ENCODE results near the gene KRTCAP2. TPM values are rescaled to one million over a fixed set of nuclear protein-coding genes. Genes with fewer than 3 reads are reported as not detected.

KRTCAP2 gene
- total and polyA plus RNA-seq, 2 donors = 97.7 to 223 TPM

- H3K36me3 ChIP-seq (ENCODE audit: control insufficient read depth in 2 of 2, insufficient read depth in 2 of 2, low read length in 1 of 2) = no peaks in the 10 kb centered on the region
- 90% methylated on average over 6 of the region's 6 CpGs for WGBS
- no peaks in the 10 kb centered on the region for H3K9me3 ChIP-seq (ENCODE audit: control insufficient read depth in 2 of 2, insufficient read depth in 1 of 2, low read length in 1 of 2)
- peaks cover 0 to 4% of the 10 kb centered on the region in 2 donors for H3K4me1 ChIP-seq (ENCODE audit: control insufficient read depth in 2 of 2, insufficient read depth in 2 of 2, low read length in 2 of 2)
- H3K4me3 ChIP-seq (ENCODE audit: low read length in 2 of 2) = no peak overlapping the region
- no peak for DNase-seq (ENCODE audit: low read depth in 6 of 9, low spot score in 9 of 9)
- peaks cover 0 to 53% of the 10 kb centered on the region in 2 donors for H3K27me3 ChIP-seq (ENCODE audit: control insufficient read depth in 2 of 2, insufficient read depth in 1 of 2, low read length in 1 of 2)
- no peak overlapping the region for H3K27ac ChIP-seq (ENCODE audit: low read depth in 1 of 2, low read length in 1 of 2)
Measured at GRCh38 chr1:155120253-155120652, 52.9 kb downstream of the KRTCAP2 start.

Other genes starting within 250 kb of the KRTCAP2 start
- gene PMVK, start 236.6 kb downstream of the KRTCAP2 start, total RNA-seq = 14.7 TPM
- gene PMVK, start 236.6 kb downstream of the KRTCAP2 start, polyA plus RNA-seq = 27.5 TPM
- gene PBXIP1, start 217.2 kb downstream of the KRTCAP2 start, total RNA-seq = 91.5 TPM
- gene PBXIP1, start 217.2 kb downstream of the KRTCAP2 start, polyA plus RNA-seq = 104 TPM
- 15.3 TPM for gene PYGO2, start 211.5 kb downstream of the KRTCAP2 start, total RNA-seq
- 24.5 TPM for gene PYGO2, start 211.5 kb downstream of the KRTCAP2 start, polyA plus RNA-seq
- gene SHC1, start 202.6 kb downstream of the KRTCAP2 start, total RNA-seq = 30.5 TPM
- 66.7 TPM for gene SHC1, start 202.6 kb downstream of the KRTCAP2 start, polyA plus RNA-seq
- gene CKS1B, start 198.6 kb downstream of the KRTCAP2 start, total RNA-seq = 113 TPM
- 32.8 TPM for gene CKS1B, start 198.6 kb downstream of the KRTCAP2 start, polyA plus RNA-seq
- 26.7 TPM for gene FLAD1, start 190.0 kb downstream of the KRTCAP2 start, total RNA-seq
- gene FLAD1, start 190.0 kb downstream of the KRTCAP2 start, polyA plus RNA-seq = 34.8 TPM
- 0.09 TPM for gene LENEP, start 179.7 kb downstream of the KRTCAP2 start, total RNA-seq
- 0.16 TPM for gene LENEP, start 179.7 kb downstream of the KRTCAP2 start, polyA plus RNA-seq
- gene ZBTB7B, start 170.5 kb downstream of the KRTCAP2 start, total RNA-seq = 12.1 TPM
- gene ZBTB7B, start 170.5 kb downstream of the KRTCAP2 start, polyA plus RNA-seq = 21.9 TPM
- 0.24 TPM for gene DCST2, start 139.5 kb downstream of the KRTCAP2 start, total RNA-seq
- 7.8 TPM for gene DCST2, start 139.5 kb downstream of the KRTCAP2 start, polyA plus RNA-seq
- gene DCST1, start 139.5 kb downstream of the KRTCAP2 start, total RNA-seq = not detected
- gene DCST1, start 139.5 kb downstream of the KRTCAP2 start, polyA plus RNA-seq = not detected
- gene ADAM15, start 122.0 kb downstream of the KRTCAP2 start, total RNA-seq = 12.2 TPM
- 91.5 TPM for gene ADAM15, start 122.0 kb downstream of the KRTCAP2 start, polyA plus RNA-seq
- gene EFNA4, start 109.6 kb downstream of the KRTCAP2 start, total RNA-seq = 4.9 TPM
- 7.4 TPM for gene EFNA4, start 109.6 kb downstream of the KRTCAP2 start, polyA plus RNA-seq
- gene EFNA3, start 94.5 kb downstream of the KRTCAP2 start, total RNA-seq = 2.1 TPM
- gene EFNA3, start 94.5 kb downstream of the KRTCAP2 start, polyA plus RNA-seq = 3.4 TPM
- 14.5 TPM for gene EFNA1, start 45.4 kb downstream of the KRTCAP2 start, total RNA-seq
- 52.6 TPM for gene EFNA1, start 45.4 kb downstream of the KRTCAP2 start, polyA plus RNA-seq
- gene SLC50A1, start 37.5 kb downstream of the KRTCAP2 start, total RNA-seq = 25.7 TPM
- 54.5 TPM for gene SLC50A1, start 37.5 kb downstream of the KRTCAP2 start, polyA plus RNA-seq
- 34.0 TPM for gene DPM3, start 32.8 kb downstream of the KRTCAP2 start, total RNA-seq
- gene DPM3, start 32.8 kb downstream of the KRTCAP2 start, polyA plus RNA-seq = 155 TPM
- 1.9 TPM for gene TRIM46, start 545 bp upstream of the KRTCAP2 start, total RNA-seq
- gene TRIM46, start 545 bp upstream of the KRTCAP2 start, polyA plus RNA-seq = 4.3 TPM
- gene THBS3, start 34.6 kb upstream of the KRTCAP2 start, total RNA-seq = 7.6 TPM
- 46.1 TPM for gene THBS3, start 34.6 kb upstream of the KRTCAP2 start, polyA plus RNA-seq
- gene MTX1, start 35.4 kb upstream of the KRTCAP2 start, total RNA-seq = 35.1 TPM
- gene MTX1, start 35.4 kb upstream of the KRTCAP2 start, polyA plus RNA-seq = 36.8 TPM
- gene ENTREP3, start 82.2 kb upstream of the KRTCAP2 start, total RNA-seq = 2.1 TPM
- gene ENTREP3, start 82.2 kb upstream of the KRTCAP2 start, polyA plus RNA-seq = 12.5 TPM
- 29.1 TPM for gene SCAMP3, start 89.1 kb upstream of the KRTCAP2 start, total RNA-seq
- 59.1 TPM for gene SCAMP3, start 89.1 kb upstream of the KRTCAP2 start, polyA plus RNA-seq
- 28.9 TPM for gene CLK2, start 100.2 kb upstream of the KRTCAP2 start, total RNA-seq
- 86.5 TPM for gene CLK2, start 100.2 kb upstream of the KRTCAP2 start, polyA plus RNA-seq
- gene HCN3, start 104.2 kb upstream of the KRTCAP2 start, total RNA-seq = 0.76 TPM
- gene HCN3, start 104.2 kb upstream of the KRTCAP2 start, polyA plus RNA-seq = 2.6 TPM
- gene PKLR, start 128.1 kb upstream of the KRTCAP2 start, total RNA-seq = 0.19 TPM
- 0.05 TPM for gene PKLR, start 128.1 kb upstream of the KRTCAP2 start, polyA plus RNA-seq
- gene FDPS, start 135.6 kb upstream of the KRTCAP2 start, total RNA-seq = 175 TPM
- 119 TPM for gene FDPS, start 135.6 kb upstream of the KRTCAP2 start, polyA plus RNA-seq
- 7.5 TPM for gene RUSC1, start 147.6 kb upstream of the KRTCAP2 start, total RNA-seq
- 18.0 TPM for gene RUSC1, start 147.6 kb upstream of the KRTCAP2 start, polyA plus RNA-seq